Stimulated activated CD8-positive, alpha-beta memory T cell treated with anti-CD3 and anti-CD28 coated beads, Interleukin-12 subunit alpha, Interleukin-12 subunit beta, amount 100 ng/mL, for 24 hours (primary cell): ENCODE data around the gene CLDN15.

Source experiments
- DNase-seq: peaks from one replicate; pipeline ENCODE4 v3.0.0-alpha.2; 2020; ENCODE audit errors: extremely low read depth

The CLDN15 gene

GRCh38 chr7:101244375-101245146 lies 7.0 kb upstream of the CLDN15 start, which contains the start of gene FIS1:
Gene FIS1 (minus strand): TSS chr7:101245081. CDS start chr7:101245004, 77 bp downstream.
- DNase-seq, result peak; percentile 88

DNA sequence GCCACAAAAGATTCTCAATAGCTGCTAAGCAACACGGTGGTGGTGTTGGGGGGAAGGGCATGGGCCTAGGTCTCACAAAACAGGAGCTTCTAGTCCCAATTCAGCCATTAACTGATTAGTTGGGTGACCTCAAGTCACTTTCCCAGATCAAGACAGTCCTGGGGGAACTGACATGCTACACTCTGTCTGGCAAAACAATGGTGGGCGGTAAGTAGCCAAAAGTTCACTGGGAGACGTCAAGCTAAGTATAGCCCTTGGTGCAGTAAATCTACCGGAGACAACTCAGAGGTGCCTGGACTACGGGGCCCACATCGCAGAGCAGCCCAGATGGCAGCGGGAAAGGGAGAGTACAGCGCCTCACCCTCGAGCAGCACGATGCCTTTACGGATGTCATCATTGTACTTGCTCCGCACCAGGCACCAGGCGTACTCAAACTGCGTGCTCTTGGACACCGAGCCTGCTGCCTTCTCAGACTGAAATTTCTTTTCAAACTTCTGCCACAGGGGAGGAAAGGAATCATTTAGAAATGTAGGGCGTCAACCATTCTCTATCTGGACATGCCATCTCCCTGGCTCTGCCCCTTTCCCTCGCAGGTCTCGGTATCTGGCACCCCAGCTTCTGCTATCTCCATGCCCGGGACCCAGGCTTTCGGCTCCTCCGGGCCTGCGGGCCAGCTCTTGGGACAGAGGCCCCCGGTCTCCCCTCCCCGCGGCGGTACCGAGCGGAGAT lies 6.2 kb upstream of the CLDN15 start:
- DNase-seq, result no peak

DNA sequence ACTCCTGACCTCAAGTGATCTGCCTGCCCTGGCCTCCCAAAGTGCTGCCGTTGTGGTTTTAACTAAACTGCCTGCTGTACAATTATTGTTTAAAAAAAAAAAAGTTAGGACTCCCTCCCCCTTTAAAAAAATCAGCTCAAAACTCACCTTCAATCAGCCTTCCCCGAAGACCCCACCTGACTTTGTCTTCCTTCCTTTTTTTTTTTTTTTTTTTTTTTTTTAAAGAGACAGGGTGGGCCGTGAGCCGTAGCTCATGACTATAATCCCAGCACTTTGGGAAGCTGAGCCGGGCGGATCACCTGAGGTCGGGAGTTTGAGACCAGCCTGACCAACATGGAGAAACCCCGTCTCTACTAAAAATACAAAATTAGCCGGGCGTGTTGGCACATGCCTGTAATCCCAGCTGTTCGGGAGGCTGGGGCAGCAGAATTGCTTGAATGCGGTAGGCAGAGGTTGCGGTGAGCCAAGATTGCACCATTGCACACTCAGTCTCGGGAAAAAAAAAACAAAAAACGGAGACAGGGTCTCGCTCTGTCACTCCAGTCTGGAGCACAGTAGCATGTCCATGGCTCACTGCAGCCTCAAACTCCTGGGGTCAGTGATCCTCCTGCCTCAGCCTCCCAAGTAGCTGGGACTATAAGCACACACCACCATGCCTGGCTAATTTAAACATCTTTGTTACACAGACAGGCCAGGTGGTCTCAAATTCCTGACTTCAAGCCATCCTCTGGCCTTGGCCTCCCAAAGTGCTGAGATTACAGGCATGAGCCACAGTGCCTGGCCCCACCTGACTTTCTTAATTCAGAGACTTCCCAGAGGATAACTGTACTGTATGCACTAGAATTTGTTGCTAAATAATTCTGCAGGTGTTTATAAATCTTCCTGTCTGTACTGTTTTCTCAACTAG lies 4.1 kb upstream of the CLDN15 start:
- DNase-seq, result no peak

GRCh38 chr7:101241015-101241363 lies 3.4 kb upstream of the CLDN15 start:
- DNase-seq, result no peak

- DNase-seq, result no peak
These were observed 2.8 kb upstream of the CLDN15 start for GRCh38 chr7:101240226-101241014.

- DNase-seq, result no peak
These were observed 2.3 kb upstream of the CLDN15 start for GRCh38 chr7:101239951-101240220.

DNA sequence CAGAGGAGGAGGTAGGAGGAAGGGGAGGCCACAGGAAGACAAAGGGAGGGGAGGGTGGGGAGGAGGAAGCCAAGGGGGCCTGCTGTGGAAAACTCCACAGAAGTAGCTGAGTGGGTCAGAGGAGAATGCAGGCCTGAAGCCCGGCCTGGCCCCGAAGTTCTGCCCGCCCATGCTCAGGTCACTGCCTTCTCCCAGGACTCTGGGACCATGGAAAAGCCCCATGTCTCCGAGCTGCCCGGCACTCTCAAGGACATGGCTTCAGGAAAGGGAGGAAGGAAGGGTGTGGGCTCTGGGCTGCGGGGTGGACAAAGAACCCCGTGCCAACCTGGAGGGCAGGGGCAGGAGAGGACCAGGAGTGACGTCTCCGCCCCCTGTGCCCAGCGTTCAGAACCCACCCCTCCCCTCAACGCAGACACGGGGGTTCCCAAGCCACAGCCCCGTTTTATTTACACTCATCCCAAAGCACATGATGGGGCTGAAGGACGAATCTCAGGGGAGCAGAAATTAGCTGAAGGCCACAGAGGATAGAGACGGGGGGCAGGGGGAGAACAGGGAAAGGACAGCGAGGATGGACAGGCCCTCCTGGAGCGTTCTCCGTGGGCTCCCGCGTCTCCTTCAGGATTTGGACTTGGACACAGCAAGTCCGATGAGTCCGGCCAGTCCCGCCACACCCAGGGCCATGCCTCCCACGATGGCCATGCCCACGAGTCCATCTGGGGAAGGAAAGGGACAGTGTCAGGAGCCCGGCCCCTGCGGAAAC lies 1.8 kb upstream of the CLDN15 start:
- no peak for DNase-seq

DNA sequence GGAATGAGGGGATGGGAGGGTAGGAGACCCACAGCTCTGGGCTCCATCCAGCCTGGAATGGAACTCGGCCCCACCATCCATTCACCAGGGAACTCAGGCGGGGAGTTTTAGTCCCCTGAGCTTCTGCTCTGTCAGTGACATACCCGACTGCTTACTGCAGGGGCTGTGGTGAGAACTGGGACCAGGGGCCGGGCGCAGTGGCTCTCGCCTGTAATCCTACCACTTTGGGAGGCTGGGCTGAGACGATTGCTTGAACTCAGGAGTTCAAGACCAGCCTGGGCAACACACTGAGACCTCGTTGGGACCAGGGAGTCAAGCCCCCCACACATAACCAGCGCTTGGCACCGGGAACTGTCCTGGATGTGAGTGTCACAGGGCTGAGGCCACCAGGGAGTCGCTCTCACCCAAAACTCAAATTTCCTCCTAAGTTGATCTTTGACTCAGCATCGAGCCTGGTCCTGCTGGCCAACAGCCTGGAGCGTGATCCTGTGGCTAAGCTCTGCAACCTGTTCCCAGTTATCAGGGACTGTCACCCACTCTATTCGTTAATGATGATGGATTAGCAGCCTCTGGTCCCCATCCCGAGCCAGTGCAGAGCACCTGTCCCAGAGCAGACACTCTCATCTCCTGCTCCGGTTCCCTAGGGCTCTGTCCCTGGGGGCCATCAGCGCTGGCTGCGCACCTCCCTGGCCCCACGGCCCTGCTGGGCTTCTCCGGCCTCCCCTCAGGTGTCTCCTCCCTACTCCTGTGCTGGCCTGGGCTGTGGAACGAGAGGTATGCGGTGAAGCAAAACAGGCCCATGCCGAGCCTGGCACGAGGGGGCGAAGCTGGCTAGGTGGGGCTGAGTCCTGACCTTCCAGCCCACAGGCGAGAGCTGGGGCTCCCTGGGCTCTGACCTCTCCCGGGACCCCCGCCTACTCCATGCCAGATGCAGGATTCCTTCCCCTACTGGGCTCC lies 902 bp upstream of the CLDN15 start:
- no peak for DNase-seq

GRCh38 chr7:101236292-101236835 lies 1.2 kb downstream of the CLDN15 start:
- no peak for DNase-seq

- DNase-seq, result no peak
These were observed 2.1 kb downstream of the CLDN15 start for GRCh38 chr7:101235522-101235921.

DNA sequence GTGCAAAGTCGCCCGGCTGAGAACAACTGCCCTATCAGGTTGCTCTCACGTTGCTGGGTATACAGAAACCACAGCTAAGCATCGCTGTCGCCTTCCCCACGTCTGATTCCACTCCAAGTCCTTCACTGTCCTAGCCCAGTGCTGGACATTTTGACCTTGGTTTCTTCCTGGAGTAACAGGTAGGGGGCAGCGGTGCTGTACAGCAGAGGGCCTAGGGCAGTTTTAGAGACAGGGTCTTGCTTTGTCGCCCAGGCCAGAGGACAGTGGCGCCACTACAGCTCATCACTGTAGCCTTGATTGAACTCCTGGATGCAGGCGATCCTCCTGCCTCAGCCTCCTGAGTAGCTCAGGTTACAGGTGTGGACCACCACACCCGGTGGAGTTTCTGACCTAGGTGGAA lies 2.6 kb downstream of the CLDN15 start:
- DNase-seq, result no peak

- no peak for DNase-seq
These were observed 3.0 kb downstream of the CLDN15 start for GRCh38 chr7:101234636-101235035.

- DNase-seq, result no peak
These were observed 3.6 kb downstream of the CLDN15 start for GRCh38 chr7:101233907-101234547.

- no peak for DNase-seq
These were observed 5.3 kb downstream of the CLDN15 start for GRCh38 chr7:101232141-101232850.

DNA sequence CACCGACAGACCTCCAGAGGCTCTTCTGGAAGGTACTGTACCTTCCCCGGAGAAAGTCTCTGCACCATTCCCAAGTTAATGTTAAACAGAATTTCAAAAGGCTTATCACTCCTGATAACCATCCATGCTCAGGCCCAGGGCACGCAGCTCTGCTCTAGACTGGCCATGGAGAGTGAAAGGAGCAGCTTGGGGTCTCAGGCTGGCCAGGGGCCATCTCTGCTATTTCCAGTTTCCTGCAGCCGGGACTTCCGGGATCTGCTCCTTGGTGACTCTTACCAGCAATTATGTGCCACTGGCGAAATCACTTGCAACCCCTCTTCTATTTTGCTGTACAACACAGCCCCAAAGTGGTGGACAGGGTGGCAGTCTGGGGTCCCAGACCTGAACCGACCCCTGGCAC lies 6.0 kb downstream of the CLDN15 start:
- DNase-seq, result no peak

GRCh38 chr7:101226721-101227120 lies 10.9 kb downstream of the CLDN15 start:
- no peak for DNase-seq

GRCh38 chr7:101225650-101226049 lies 12.0 kb downstream of the CLDN15 start:
- DNase-seq, result no peak

DNA sequence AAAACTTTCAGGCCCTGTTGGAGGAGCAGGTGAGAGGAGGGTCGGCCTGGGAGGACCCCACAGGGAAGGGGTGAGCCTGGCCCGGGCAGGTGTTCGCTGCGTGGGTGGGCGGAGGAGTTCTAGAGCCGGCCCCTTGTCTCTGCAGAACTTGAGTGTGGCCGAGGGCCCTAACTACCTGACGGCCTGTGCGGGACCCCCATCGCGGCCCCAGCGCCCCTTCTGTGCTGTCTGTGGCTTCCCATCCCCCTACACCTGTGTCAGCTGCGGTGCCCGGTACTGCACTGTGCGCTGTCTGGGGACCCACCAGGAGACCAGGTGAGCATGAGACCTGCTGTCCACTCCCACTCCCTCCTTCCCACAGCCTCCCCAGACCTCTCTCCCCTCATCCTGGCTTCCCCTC lies 14.1 kb downstream of the CLDN15 start:
- DNase-seq, result no peak
